Measurements from ENCODE around the gene NRF1.
"Not testable (repeated sequence)": the region's sequence is repeated elsewhere in the genome, so short reads cannot be mapped to it uniquely, and the experiment has no call there.

NRF1 gene

GRCh38 chr7:129649128-129649690 lies 37.7 kb downstream of the NRF1 start:
- DNase-seq, result no peak

GRCh38 chr7:129650056-129650758 lies 38.7 kb downstream of the NRF1 start:
- DNase-seq, result no peak

GRCh38 chr7:129652914-129653313 lies 41.4 kb downstream of the NRF1 start:
- no peak for DNase-seq

GRCh38 chr7:129655811-129656210 lies 44.3 kb downstream of the NRF1 start:
- DNase-seq, result no peak

- DNase-seq, result no peak
These were observed 45.8 kb downstream of the NRF1 start for GRCh38 chr7:129657363-129657762.

GRCh38 chr7:129659907-129660306 lies 48.4 kb downstream of the NRF1 start:
- DNase-seq, result not testable (repeated sequence)

- DNase-seq, result no peak
These were observed 50.2 kb downstream of the NRF1 start for GRCh38 chr7:129661645-129662182.

- not testable (repeated sequence) for DNase-seq
These were observed 51.7 kb downstream of the NRF1 start for GRCh38 chr7:129663240-129663639.

GRCh38 chr7:129664029-129665012 lies 52.8 kb downstream of the NRF1 start:
- DNase-seq, result peak; percentile 73 to 81

GRCh38 chr7:129665013-129665401 lies 53.5 kb downstream of the NRF1 start:
- DNase-seq, result no peak

GRCh38 chr7:129667116-129667515 lies 55.6 kb downstream of the NRF1 start:
- DNase-seq, result no peak

GRCh38 chr7:129667551-129667950 lies 56.0 kb downstream of the NRF1 start:
- no peak for DNase-seq

- DNase-seq, result no peak
These were observed 58.4 kb downstream of the NRF1 start for GRCh38 chr7:129669901-129670300.

- no peak for DNase-seq
These were observed 59.1 kb downstream of the NRF1 start for GRCh38 chr7:129670656-129671055.

- no peak for DNase-seq
These were observed 59.7 kb downstream of the NRF1 start for GRCh38 chr7:129671266-129671665.

- DNase-seq, result not testable (repeated sequence)
These were observed 63.0 kb downstream of the NRF1 start for GRCh38 chr7:129674475-129674874.

- DNase-seq, result no peak
These were observed 64.0 kb downstream of the NRF1 start for GRCh38 chr7:129675521-129675920.

- DNase-seq, result no peak
These were observed 64.7 kb downstream of the NRF1 start for GRCh38 chr7:129676017-129676897.

- no peak for DNase-seq
These were observed 66.3 kb downstream of the NRF1 start for GRCh38 chr7:129677796-129678195.

GRCh38 chr7:129678606-129679005 lies 67.1 kb downstream of the NRF1 start:
- no peak for DNase-seq

- DNase-seq, result no peak
These were observed 68.9 kb downstream of the NRF1 start for GRCh38 chr7:129680400-129680799.

GRCh38 chr7:129684777-129685176 lies 73.3 kb downstream of the NRF1 start:
- DNase-seq, result no peak
